ENCODE measurements around the gene HMCN2. TPM values are rescaled to one million over a fixed set of nuclear protein-coding genes. Genes with fewer than 3 reads are reported as not detected.

Gene HMCN2
- total RNA-seq, 1 experiment from 2014 or later: not detected

DNA sequence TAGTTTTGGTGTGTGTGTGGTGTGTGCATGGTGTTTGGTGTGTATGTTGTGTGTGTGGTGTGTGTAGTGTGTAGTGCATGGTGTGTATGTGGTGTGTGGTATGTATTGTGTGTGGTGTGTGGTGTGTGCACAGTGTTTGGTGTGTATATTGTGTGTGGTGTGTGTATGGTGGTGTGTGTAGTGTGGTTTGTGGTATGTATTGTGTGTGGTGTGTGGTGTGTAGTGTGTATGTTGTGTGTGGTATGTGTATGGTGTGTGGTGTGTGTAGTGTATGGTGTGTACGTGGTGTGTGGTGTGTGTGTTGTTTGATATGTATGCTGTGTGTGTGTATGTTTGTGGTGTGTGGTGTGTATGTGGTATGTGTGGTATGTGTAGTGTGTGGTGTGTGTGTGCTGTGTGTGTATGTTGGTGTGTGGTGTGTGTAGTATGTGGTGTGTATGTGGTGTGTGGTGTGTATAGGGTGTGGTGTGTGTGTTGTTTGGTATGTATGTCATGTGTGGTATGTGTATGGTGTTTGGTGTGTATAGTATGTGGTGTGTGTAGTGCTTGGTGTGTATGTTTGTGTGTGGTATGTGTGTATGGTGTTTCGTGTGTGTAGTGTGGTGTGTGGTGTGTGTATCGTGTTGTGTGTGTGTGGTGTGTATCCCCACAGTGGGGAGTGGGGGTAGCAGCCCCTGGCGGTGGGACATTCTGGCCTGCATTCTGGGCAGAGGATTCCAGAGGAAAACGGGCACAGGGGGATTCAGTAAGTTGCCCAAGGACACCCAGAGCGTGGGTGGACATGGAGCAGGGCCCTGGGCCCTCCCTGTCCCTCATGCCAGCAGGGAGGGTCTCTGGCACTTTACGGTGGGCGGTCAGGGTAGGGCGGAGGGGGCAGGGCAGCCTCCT lies 79.7 kb downstream of the HMCN2 start:
- in situ Hi-C loops (cut with HindIII; ENCODE audit: low pct_unique_long_range_greater_than_20kb, low sequenced_read_pairs): no loop called here
- DNase-seq (ENCODE audit: low read depth, low spot score): no peak

DNA sequence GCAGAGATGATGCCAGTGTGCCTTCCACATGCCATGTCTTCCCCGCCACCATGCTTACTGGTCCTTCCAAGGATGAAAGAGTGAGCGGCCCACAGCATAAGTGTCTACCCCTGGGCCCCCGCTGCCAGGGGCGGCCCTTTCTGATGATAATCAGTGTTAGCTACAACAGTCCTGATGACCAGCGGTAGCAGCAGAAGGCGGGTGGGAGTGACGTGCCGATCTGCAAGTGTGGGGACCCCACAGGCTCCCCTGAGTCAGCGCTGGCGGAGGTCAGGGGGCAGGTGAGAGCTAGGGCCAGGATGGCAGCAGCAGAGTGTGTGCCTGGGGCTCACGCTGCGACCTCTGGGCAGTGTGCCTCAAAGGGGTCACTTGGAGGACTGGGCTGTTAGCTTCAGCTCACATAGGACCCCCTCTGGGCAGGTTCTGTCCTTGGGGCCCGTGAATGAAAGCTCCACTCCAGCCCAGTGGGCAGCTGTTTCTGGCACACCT lies 80.4 kb downstream of the HMCN2 start:
- in situ Hi-C loops (cut with HindIII; ENCODE audit: low pct_unique_long_range_greater_than_20kb, low sequenced_read_pairs): no loop called here
- no peak for DNase-seq (ENCODE audit: low read depth, low spot score)

DNA sequence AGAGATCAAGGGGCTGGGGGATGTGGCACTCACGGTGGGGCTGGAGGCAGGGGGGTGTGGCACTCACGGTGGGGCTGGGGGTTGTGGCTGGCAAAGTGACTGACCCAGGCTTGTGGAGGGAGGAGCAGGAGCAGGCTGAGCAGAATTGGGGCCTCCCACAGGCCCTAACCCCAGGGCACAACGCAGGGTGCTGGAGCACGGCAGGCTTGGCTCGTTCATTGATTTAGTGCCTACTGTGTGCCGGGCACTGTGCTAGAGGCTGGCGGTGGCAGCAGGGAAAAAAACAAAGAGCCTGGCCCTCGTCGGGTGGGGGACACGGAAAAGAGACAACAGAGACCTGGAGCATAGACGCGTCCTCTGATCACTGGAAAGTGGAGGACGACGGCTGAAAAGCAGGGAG lies 80.9 kb downstream of the HMCN2 start:
- no peak for DNase-seq (ENCODE audit: low read depth, low spot score)

DNA sequence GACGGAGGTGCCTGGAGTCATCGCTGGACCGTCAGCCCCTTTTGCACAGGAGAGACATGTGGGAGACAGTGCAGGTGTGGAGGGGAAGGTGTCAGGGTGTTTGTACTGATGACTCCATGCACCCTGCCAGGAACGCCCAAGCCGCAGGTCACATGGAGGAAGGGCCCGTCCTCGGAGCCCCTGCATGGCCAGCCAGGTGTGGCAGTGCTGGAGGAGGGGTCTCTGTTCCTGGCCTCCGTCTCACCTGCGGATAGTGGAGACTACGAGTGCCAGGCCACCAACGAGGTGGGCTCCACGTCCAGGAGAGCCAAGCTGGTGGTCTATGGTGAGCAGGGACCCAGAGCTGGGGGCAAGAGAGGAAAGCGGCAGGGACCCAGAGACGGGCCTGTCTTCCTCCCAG lies 81.5 kb downstream of the HMCN2 start:
- DNase-seq (ENCODE audit: low read depth, low spot score): no peak
- in situ Hi-C loops (cut with HindIII; ENCODE audit: low pct_unique_long_range_greater_than_20kb, low sequenced_read_pairs): no loop called here

More for the DNA sequence above, 80.9 kb downstream of the HMCN2 start:
- in situ Hi-C loops (cut with HindIII; ENCODE audit: low pct_unique_long_range_greater_than_20kb, low sequenced_read_pairs): no loop called here

DNA sequence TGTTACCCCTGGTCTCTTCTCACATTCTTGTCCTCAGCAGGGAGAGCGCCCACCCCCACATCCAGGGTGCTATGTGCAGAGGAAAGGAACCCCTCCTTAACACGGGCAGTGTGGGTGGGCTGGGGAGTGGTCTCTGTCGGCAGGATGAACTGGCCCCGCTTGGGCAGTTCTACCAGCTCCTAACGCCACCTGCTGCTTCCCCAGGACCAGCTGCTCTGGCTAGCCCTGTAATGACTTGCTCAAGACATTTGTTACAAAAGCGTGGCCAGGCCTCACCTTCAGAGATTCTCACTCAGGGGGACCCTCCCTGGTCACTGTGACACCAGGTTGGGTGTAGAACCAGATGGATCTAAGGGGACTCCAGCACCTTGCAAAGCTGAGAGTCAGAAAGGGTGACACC lies 82.4 kb downstream of the HMCN2 start:
- in situ Hi-C loops (cut with HindIII; ENCODE audit: low pct_unique_long_range_greater_than_20kb, low sequenced_read_pairs): no loop called here
- DNase-seq (ENCODE audit: low read depth, low spot score): no peak

DNA sequence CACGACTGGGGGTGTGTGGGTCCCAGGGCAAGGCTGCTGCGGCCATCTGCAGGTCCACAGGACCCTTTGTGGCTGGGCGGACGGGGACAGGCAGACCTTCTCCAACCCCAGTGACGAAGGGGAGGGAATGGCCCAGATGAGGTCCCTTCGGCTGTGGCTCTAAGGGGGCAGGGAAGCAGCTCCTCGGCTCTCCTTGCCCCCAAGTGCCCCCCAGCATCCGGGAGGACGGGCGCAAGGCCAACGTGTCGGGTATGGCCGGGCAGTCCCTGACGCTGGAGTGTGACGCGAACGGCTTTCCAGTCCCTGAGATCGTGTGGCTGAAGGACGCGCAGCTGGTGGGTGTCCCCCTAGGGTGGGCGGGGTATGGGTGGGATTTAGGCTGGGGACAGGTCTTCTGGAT lies 82.8 kb downstream of the HMCN2 start:
- in situ Hi-C loops (cut with HindIII; ENCODE audit: low pct_unique_long_range_greater_than_20kb, low sequenced_read_pairs): no loop called here
- no peak for DNase-seq (ENCODE audit: low read depth, low spot score)

DNA sequence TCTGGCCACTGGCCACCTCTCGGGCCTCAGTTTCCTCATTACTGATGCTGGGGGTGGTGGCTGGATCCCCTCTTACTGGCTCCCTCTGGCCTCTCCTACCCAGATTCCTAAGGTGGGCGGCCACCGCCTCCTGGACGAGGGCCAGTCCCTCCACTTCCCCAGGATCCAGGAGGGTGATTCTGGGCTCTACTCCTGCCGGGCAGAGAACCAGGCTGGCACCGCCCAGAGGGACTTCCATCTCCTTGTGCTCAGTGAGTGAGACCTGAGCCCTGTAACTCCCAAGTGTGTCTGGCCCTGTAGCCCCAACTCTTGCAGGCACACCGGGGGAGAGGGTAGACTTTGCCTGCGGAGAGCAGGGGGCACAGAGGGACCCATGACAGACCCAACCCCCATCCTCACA lies 83.3 kb downstream of the HMCN2 start:
- in situ Hi-C loops (cut with HindIII; ENCODE audit: low pct_unique_long_range_greater_than_20kb, low sequenced_read_pairs): no loop called here
- no peak for DNase-seq (ENCODE audit: low read depth, low spot score)

DNA sequence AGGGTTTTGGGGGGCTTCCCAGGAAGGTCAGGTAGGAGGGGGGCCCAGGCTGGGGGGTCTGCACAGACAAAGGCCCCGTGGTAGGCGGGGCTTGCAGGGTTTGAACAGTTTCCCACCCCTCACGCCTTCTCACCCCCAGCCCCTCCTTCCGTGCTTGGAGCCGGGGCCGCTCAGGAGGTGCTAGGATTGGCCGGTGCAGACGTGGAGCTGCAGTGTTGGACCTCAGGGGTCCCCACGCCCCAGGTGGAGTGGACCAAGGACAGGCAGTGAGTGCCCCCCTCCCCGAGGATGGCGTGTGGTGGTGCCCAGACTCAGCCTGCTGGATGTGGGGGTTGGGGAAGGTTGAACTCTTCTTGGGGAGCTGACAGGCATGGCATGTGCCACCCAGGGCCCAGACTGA lies 83.8 kb downstream of the HMCN2 start:
- in situ Hi-C loops (cut with HindIII; ENCODE audit: low pct_unique_long_range_greater_than_20kb, low sequenced_read_pairs): no loop called here
- no peak for DNase-seq (ENCODE audit: low read depth, low spot score)

DNA sequence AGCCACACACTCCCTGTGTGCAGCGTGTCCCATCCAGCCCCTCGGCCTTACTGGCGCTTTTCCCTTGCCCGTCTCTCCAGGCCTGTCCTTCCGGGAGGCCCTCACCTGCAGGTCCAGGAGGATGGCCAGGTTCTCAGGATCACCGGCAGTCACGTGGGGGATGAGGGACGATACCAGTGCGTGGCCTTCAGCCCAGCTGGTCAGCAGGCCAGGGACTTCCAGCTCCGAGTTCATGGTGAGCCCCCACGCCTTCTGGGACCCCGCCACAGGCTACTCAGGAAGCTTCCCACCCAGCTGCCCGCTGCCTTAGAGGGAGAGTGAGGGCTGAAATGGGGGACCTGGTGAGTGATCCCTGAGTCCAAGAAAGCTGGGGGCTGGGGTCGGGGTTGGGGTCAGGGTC lies 85.8 kb downstream of the HMCN2 start:
- DNase-seq (ENCODE audit: low read depth, low spot score): no peak
- in situ Hi-C loops (cut with HindIII; ENCODE audit: low pct_unique_long_range_greater_than_20kb, low sequenced_read_pairs): no loop called here

DNA sequence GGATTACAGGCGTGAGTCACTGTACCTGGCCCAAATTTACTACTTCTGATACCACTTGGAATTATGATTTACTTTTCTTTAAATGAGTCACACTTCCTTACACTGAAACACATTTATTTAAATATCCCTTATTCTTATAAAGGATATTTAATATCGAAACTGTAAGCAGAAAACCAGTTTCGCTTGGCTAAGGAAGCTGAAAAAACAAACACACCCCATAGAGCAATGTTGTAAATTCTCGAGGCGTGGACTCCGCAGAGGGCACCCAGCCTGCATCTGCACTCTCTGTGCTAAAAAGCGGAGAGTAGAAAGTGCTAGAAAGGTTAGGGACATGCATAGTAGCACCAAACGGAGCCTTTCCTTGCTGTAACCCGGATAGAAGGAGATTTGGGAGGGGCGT lies 86.5 kb downstream of the HMCN2 start:
- in situ Hi-C loops (cut with HindIII; ENCODE audit: low pct_unique_long_range_greater_than_20kb, low sequenced_read_pairs): no loop called here
- DNase-seq (ENCODE audit: low read depth, low spot score): no peak

DNA sequence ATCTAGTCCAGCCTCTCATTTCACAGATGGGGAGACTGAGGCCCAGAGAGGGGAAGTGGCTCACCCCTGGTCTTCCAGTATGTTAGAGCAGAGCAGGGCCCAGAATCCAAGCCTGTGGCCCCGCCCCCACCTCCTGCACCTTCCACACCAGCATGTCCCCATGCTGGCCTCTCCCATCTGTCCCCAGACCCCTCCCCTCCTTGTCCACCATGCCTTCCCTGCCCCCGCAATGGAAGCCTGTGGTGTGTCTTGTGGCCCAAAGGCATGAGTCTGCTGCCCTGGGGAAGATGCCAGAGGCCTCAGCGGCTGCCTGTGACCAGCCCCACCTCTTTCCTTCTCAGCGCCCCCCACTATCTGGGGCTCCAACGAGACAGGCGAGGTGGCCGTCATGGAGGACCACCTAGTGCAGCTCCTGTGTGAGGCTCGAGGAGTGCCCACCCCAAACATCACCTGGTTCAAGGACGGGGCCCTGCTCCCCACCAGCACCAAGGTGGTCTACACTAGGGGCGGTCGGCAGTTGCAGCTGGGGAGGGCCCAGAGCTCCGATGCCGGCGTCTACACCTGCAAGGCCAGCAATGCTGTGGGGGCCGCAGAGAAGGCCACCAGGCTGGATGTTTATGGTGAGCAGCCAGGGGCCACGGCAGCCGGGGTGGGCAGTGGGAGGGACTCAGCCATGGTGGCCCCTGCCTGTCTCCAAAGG lies 87.2 kb downstream of the HMCN2 start:
- no peak for DNase-seq (ENCODE audit: low read depth, low spot score)
- in situ Hi-C loops (cut with HindIII; ENCODE audit: low pct_unique_long_range_greater_than_20kb, low sequenced_read_pairs): no loop called here

DNA sequence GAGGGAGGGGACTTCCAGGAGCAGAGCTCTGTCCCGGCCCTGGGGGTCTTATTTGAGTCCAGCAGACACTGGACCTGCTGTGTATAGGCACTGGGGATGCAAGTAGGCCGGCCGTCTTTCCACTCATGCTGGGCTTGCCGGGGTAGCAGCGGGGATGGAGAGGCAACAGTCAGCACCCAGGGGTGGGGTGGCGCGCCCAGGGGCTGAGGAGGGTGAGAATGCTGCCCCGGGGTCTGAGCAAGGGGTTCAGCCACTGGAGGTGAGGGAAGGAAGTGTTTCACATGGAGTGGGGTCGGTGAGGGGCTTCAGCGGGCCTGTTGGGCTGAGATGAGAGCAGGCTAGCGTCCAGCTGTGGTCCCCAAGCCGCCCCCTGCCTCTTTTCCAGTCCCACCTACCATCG lies 88.8 kb downstream of the HMCN2 start:
- DNase-seq (ENCODE audit: low read depth, low spot score): no peak
- in situ Hi-C loops (cut with HindIII; ENCODE audit: low pct_unique_long_range_greater_than_20kb, low sequenced_read_pairs): no loop called here

DNA sequence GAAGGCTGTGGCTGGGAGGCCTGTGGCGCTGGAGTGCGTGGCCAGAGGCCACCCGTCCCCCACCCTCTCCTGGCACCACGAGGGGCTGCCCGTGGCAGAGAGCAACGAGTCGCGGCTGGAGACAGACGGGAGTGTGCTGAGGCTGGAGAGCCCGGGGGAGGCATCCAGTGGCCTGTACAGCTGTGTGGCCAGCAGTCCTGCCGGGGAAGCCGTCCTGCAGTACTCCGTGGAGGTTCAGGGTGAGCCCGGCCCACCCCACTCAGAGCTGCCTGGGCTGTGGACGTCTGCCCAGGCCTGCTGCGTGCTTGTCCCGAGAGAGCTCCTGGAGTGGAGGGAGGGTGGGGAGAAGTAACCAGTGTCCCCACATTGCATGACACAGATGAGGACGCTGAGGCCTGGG lies 89.2 kb downstream of the HMCN2 start:
- in situ Hi-C loops (cut with HindIII; ENCODE audit: low pct_unique_long_range_greater_than_20kb, low sequenced_read_pairs): no loop called here
- no peak for DNase-seq (ENCODE audit: low read depth, low spot score)

DNA sequence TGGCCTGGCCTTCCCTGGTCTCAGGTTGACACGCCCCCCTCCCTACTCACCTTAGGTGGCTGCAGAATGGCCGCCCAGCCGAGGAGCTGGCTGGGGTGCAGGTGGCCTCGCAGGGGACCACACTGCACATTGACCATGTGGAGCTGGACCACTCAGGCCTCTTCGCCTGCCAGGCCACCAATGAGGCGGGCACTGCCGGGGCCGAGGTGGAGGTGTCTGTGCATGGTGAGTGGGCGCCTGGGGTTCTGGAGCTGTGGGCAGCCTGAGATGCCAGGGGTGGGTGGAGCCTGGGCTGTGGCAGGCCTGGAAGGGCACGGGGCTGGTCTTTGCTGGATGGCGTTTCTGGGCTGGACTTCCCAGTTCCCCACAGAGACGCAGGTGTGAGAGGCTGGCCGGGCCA lies 90.5 kb downstream of the HMCN2 start:
- in situ Hi-C loops (cut with HindIII; ENCODE audit: low pct_unique_long_range_greater_than_20kb, low sequenced_read_pairs): no loop called here
- no peak for DNase-seq (ENCODE audit: low read depth, low spot score)

DNA sequence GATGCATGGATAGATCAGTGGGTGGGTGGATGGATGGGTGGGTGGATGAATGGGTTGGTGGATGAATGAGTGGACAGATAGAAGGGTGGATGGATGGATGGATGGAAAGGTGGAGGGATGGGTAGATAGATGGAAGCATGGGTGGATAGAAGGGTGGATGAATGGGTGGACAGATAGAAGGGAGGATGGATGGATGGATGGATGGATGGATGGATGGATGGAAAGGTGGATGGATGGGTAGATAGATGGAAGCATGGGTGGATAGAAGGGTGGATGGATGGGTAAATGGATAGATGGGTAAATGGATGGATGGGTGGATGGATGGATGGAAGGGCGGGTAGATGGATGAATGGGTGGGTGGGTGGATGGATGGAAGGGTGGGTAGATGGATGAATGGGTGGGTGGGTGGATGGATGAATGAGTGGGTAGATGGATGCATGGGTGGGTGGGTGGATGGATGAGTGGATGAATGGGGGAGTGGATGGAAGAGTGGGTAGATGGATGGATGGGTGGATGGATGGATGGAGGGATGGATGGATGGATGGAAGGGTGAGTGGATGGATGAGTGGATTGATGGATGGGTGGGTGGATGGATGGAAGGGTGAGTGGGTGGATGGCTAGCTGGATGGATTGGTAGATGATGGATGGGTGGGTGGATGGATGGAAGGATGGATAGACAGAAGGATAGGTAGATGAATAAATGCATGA lies 91.5 kb downstream of the HMCN2 start:
- in situ Hi-C loops (cut with HindIII; ENCODE audit: low pct_unique_long_range_greater_than_20kb, low sequenced_read_pairs): no loop called here
- no peak for DNase-seq (ENCODE audit: low read depth, low spot score)

DNA sequence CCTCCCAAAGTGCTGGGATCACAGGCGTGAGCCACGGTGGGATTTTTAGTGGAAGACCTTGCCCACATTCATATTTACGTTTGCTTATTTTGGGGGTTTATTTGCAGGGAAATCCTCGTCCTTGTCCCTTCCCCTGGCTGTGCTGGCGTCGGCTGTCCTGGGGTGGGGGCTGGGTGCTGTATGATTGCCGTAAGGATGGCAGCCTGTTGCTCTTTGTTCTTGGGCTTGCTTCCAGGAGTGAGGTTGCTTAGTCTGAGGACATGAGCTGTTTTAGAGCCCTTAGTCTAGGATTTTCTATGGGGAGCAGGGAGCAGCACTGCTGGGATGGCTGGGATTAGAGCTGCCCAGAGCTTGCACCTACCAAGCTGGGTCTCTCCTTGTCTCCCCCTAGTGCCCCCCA lies 93.4 kb downstream of the HMCN2 start:
- in situ Hi-C loops (cut with HindIII; ENCODE audit: low pct_unique_long_range_greater_than_20kb, low sequenced_read_pairs): no loop called here
- DNase-seq (ENCODE audit: low read depth, low spot score): no peak

DNA sequence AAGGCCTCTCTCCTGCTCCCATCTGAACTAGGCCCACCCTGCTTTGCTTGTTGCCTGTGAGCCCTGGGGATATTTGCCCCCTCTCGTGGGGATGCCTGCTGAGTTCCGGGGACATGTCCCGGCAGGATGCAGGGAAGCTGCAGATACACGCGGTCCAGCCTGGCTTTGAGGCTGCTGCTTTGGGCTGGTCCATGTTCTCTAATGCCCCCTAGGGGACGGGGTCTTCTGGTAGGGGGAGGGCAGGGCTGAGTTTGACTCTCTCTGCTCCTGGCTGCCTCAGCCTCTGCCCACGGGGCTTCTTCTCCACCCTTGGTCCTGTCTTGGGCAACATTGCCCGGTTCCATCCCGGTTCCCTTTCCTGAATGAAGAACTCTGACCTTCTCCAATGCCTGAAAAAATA lies 94.3 kb downstream of the HMCN2 start:
- in situ Hi-C loops (cut with HindIII; ENCODE audit: low pct_unique_long_range_greater_than_20kb, low sequenced_read_pairs): no loop called here
- DNase-seq (ENCODE audit: low read depth, low spot score): no peak

DNA sequence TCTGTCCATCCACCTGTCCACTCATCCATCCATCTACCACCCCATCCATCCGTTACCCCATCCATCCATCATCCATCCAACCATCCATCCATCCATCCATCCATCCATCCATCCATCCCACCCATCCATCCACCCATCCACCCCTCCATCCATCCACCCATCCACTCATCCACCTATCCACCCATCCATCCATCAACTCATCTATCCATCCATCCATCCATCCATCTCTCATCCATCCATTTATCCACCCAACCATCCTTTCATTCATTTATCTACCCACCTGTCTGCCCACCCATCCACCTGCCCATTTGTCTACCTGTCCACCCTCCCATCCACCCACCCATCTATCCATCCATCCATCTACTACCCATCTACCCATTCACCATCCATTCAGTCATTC lies 95.1 kb downstream of the HMCN2 start:
- in situ Hi-C loops (cut with HindIII; ENCODE audit: low pct_unique_long_range_greater_than_20kb, low sequenced_read_pairs): no loop called here

More for the DNA sequence above, 95.1 kb downstream of the HMCN2 start:
- DNase-seq (ENCODE audit: low read depth, low spot score): no peak
